PFSK-1 (cell line): ENCODE results near the gene PALLD.

Experiments used
- FOXP2 ChIP-seq: optimal IDR thresholded peaks from 2 replicates; pipeline ENCODE3; 2011; ENCODE audit warnings: borderline replicate concordance, control low read depth, inconsistent platforms; ENCODE audit not compliant: insufficient read depth; ENCODE audit errors: extremely low read length, extremely low read depth
- POLR2AphosphoS5 ChIP-seq: IDR thresholded peaks from 2 replicates; pipeline ENCODE4 v1.6.1; 2012; ENCODE audit warnings: low read depth, mild to moderate bottlenecking, control low read depth, low read length, moderate library complexity
- SIN3A ChIP-seq: IDR thresholded peaks from 2 replicates; pipeline ENCODE4 v1.6.1; 2012; ENCODE audit warnings: mild to moderate bottlenecking, low read length, moderate library complexity, borderline replicate concordance; ENCODE audit not compliant: insufficient read depth
- TAF1 ChIP-seq: IDR thresholded peaks from 2 replicates; pipeline ENCODE4 v1.6.1; 2012; ENCODE audit warnings: low read length, control low read depth, borderline replicate concordance; ENCODE audit not compliant: insufficient read depth
- TF ChIP-seq, protein P1 (sequence below), 2 experiments: IDR thresholded peaks; 2 replicates each; pipeline versions ENCODE4 v1.6.1 to v1.8.0; 2011 to 2012; ENCODE audit warnings: low read depth in 2 of 2, low read length in 2 of 2, control low read depth in 1 of 2, inconsistent platforms in 1 of 2, mild to moderate bottlenecking in 1 of 2, moderate library complexity in 1 of 2; ENCODE audit not compliant: insufficient read depth in 1 of 2

Gene PALLD

DNA sequence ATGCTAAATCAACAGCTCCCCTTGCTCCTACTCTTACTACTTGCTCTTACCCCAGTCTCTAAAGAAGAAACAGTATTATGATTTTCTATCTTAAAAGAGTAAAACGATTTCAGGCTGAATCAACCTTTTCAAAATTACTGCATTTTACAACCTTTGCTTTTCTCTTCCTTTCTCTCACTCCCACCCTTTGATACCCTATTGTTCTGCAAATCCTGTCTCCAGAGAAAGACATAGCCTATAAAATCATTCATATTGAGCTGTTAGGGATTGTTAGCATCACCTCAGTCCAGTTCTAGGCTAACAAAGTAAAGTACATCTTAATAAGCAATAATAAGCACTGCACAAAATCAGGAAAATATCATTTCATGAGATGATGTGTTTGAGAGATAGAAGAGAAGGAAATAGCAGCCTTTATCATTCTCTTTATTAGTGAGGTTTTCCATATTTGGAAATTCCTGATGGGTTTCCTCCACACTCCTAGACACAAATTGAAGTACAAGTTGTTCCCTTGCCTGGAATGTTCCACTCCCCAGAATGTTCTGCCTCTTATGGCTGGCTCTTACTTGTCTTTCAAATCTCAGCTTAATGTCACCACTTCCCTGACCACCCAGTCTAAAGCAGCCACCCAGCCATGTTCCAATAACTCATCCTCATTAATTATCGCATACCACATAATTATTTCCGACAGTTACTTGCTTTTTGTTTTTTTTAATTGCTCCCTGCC lies 219.7 kb downstream of the PALLD start:
- TF ChIP-seq, protein P1, sequence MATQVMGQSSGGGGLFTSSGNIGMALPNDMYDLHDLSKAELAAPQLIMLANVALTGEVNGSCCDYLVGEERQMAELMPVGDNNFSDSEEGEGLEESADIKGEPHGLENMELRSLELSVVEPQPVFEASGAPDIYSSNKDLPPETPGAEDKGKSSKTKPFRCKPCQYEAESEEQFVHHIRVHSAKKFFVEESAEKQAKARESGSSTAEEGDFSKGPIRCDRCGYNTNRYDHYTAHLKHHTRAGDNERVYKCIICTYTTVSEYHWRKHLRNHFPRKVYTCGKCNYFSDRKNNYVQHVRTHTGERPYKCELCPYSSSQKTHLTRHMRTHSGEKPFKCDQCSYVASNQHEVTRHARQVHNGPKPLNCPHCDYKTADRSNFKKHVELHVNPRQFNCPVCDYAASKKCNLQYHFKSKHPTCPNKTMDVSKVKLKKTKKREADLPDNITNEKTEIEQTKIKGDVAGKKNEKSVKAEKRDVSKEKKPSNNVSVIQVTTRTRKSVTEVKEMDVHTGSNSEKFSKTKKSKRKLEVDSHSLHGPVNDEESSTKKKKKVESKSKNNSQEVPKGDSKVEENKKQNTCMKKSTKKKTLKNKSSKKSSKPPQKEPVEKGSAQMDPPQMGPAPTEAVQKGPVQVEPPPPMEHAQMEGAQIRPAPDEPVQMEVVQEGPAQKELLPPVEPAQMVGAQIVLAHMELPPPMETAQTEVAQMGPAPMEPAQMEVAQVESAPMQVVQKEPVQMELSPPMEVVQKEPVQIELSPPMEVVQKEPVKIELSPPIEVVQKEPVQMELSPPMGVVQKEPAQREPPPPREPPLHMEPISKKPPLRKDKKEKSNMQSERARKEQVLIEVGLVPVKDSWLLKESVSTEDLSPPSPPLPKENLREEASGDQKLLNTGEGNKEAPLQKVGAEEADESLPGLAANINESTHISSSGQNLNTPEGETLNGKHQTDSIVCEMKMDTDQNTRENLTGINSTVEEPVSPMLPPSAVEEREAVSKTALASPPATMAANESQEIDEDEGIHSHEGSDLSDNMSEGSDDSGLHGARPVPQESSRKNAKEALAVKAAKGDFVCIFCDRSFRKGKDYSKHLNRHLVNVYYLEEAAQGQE (IDR thresholded peaks at IDR 0.05; ENCODE audit: insufficient read depth in 1 of 2, low read depth in 2 of 2, low read length in 2 of 2), result no peak
- TF ChIP-seq SIN3A, result no peak
- no peak for TF ChIP-seq TAF1
- no peak for TF ChIP-seq POLR2AphosphoS5
- no peak for TF ChIP-seq FOXP2

DNA sequence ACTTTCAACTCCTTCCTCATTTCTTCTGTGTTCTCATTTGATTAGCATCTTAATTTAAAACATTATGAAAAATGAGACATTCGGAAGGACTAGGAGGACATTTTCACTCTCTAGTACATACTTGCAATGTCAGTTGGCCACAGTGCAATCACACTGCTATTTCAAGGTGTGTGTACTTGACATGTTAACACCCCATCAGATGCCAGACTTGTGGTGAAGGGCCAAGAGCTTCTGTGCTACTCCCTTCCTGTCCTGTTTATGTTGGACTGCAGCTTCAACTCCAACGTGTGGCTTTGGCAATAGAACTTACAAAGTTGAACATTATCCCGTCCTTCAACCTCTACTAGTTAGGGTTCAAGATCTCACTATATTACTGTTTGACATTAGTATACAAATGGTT lies 221.0 kb downstream of the PALLD start:
- no peak for TF ChIP-seq SIN3A
- TF ChIP-seq, protein P1 (IDR thresholded peaks at IDR 0.05; ENCODE audit: insufficient read depth in 1 of 2, low read depth in 2 of 2, low read length in 2 of 2), result 0 out of 4 replicates have a peak, but pooled peaks of 1 of the 2 experiments have one; percentile 38

DNA sequence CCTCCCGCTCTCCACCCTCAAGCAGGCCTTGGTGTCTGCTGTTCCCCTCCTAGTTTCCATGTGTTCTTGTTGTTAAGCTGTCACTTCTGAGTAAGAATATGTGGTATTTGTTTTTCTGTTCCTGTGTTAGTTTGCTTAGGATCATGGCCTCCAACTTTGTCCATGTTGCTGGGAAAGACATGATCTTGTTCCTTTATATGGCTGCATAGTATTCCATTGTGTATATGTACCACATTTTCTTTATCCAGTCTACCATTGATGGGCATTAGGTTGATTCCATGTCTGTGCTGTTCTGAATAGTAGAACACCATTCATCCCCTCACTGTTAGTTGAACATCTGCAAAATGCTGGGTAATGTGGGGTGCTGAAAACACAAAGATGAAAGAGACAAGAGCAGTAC lies 222.9 kb downstream of the PALLD start:
- no peak for TF ChIP-seq FOXP2
- no peak for TF ChIP-seq TAF1
- TF ChIP-seq SIN3A, result no peak
- TF ChIP-seq POLR2AphosphoS5, result no peak
- TF ChIP-seq, protein P1 (IDR thresholded peaks at IDR 0.05; ENCODE audit: insufficient read depth in 1 of 2, low read depth in 2 of 2, low read length in 2 of 2), result no peak

DNA sequence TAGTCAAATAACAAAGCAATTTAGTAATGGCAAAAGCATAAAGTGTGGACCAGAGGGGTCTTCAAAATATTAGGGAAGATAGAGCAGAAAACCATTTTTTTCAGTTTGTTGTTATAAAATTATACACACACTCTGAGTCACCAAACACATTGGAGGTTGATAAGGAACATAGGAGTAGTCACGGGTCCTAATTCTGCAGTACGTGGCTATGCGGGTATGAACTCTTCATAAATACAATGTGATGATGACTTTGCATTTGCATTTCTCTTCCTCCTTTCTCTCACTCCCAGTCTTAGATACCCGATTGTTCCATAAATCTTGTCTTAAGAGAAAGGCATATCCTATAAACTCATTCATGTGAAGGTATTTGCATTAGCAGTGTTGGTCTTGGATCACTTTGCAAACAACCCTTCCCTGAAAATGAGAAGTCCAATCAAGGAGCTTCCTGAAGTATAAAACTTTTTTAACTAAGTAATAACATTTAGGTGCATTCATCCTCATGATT lies 223.6 kb downstream of the PALLD start:
- TF ChIP-seq SIN3A (no peak), POLR2AphosphoS5 (no peak), TAF1 (no peak), FOXP2 (no peak)
- TF ChIP-seq, protein P1 (IDR thresholded peaks at IDR 0.05; ENCODE audit: insufficient read depth in 1 of 2, low read depth in 2 of 2, low read length in 2 of 2), result no peak

GRCh38 chr4:168722391-168722790 lies 225.5 kb downstream of the PALLD start:
- peak; percentile 17; the same call in 1 of the 2 replicates for TF ChIP-seq TAF1
- no peak for TF ChIP-seq POLR2AphosphoS5
